ENCODE data around the gene ZBTB20.

ZBTB20 gene

GRCh38 chr3:114496874-114497273, 650.2 kb downstream of the ZBTB20 start:
- TF ChIP-seq ZC3H10 (CRISPR knock-in tag; IDR thresholded peaks at IDR 0.05): no peak
- no peak for TF ChIP-seq SNAI2 (CRISPR knock-in tag; IDR thresholded peaks at IDR 0.05)
- TF ChIP-seq OSR1 (CRISPR knock-in tag; IDR thresholded peaks at IDR 0.05): no peak
- no peak for TF ChIP-seq TOX (CRISPR knock-in tag; IDR thresholded peaks at IDR 0.05; ENCODE audit: borderline replicate concordance)
- no peak for ATAC-seq

GRCh38 chr3:114496466-114496865, 650.6 kb downstream of the ZBTB20 start:
- TF ChIP-seq CSRNP3 (CRISPR knock-in tag; IDR thresholded peaks at IDR 0.05) (no peak), ISL1 (CRISPR knock-in tag; IDR thresholded peaks at IDR 0.05) (no peak), ZFP3 (CRISPR knock-in tag; IDR thresholded peaks at IDR 0.05) (no peak), PATZ1 (CRISPR knock-in tag; IDR thresholded peaks at IDR 0.05; ENCODE audit: borderline replicate concordance) (no peak), TCF4 (CRISPR knock-in tag; IDR thresholded peaks at IDR 0.05; ENCODE audit: borderline replicate concordance) (no peak), ZC3H10 (CRISPR knock-in tag; IDR thresholded peaks at IDR 0.05) (no peak)
- ATAC-seq: no peak

- ATAC-seq: peak; percentile 26
- TF ChIP-seq OSR1 (CRISPR knock-in tag; IDR thresholded peaks at IDR 0.05) (no peak), ISL1 (CRISPR knock-in tag; IDR thresholded peaks at IDR 0.05) (peak; percentile 22; the same call in 1 of the 2 replicates), ZNF8 (CRISPR knock-in tag; IDR thresholded peaks at IDR 0.05) (no peak)
These were observed 651.1 kb downstream of the ZBTB20 start for GRCh38 chr3:114496021-114496434.

- TF ChIP-seq PATZ1 (CRISPR knock-in tag; IDR thresholded peaks at IDR 0.05; ENCODE audit: borderline replicate concordance) (no peak), GLIS3 (CRISPR knock-in tag; IDR thresholded peaks at IDR 0.05) (no peak), TCF4 (CRISPR knock-in tag; IDR thresholded peaks at IDR 0.05; ENCODE audit: borderline replicate concordance) (no peak), BACH2 (CRISPR knock-in tag; IDR thresholded peaks at IDR 0.05; ENCODE audit: borderline replicate concordance) (no peak), TOX (CRISPR knock-in tag; IDR thresholded peaks at IDR 0.05; ENCODE audit: borderline replicate concordance) (no peak), PPARA (CRISPR knock-in tag; IDR thresholded peaks at IDR 0.05; ENCODE audit: borderline replicate concordance) (no peak), ZFP30 (CRISPR knock-in tag; IDR thresholded peaks at IDR 0.05) (no peak), CSDC2 (CRISPR knock-in tag; IDR thresholded peaks at IDR 0.05) (no peak), ZNF565 (CRISPR knock-in tag; conservative IDR thresholded peaks at IDR 0.05; ENCODE audit: low read depth) (no peak), ZC3H10 (CRISPR knock-in tag; IDR thresholded peaks at IDR 0.05) (no peak)
- ATAC-seq: no peak
These were observed 652.6 kb downstream of the ZBTB20 start for GRCh38 chr3:114494498-114494897.

GRCh38 chr3:114490829-114491228, 656.3 kb downstream of the ZBTB20 start:
- TF ChIP-seq CSDC2 (CRISPR knock-in tag; IDR thresholded peaks at IDR 0.05): no peak
- TF ChIP-seq ESRRG (CRISPR knock-in tag; IDR thresholded peaks at IDR 0.05): no peak
- no peak for TF ChIP-seq CSRNP3 (CRISPR knock-in tag; IDR thresholded peaks at IDR 0.05)
- no peak for TF ChIP-seq CREB5 (CRISPR knock-in tag; IDR thresholded peaks at IDR 0.05; ENCODE audit: low read depth)
- no peak for TF ChIP-seq TCF4 (CRISPR knock-in tag; IDR thresholded peaks at IDR 0.05; ENCODE audit: borderline replicate concordance)
- no peak for TF ChIP-seq ZFP3 (CRISPR knock-in tag; IDR thresholded peaks at IDR 0.05)
- no peak for TF ChIP-seq ZNF565 (CRISPR knock-in tag; conservative IDR thresholded peaks at IDR 0.05; ENCODE audit: low read depth)
- TF ChIP-seq SNAI2 (CRISPR knock-in tag; IDR thresholded peaks at IDR 0.05): no peak
- no peak for TF ChIP-seq GLIS3 (CRISPR knock-in tag; IDR thresholded peaks at IDR 0.05)
- no peak for TF ChIP-seq POU6F1 (CRISPR knock-in tag; IDR thresholded peaks at IDR 0.05; ENCODE audit: borderline replicate concordance, low read depth)
- TF ChIP-seq ZFP30 (CRISPR knock-in tag; IDR thresholded peaks at IDR 0.05): no peak
- TF ChIP-seq TOX (CRISPR knock-in tag; IDR thresholded peaks at IDR 0.05; ENCODE audit: borderline replicate concordance): no peak
- no peak for TF ChIP-seq RARB (CRISPR knock-in tag; IDR thresholded peaks at IDR 0.05)
- TF ChIP-seq ISL1 (CRISPR knock-in tag; IDR thresholded peaks at IDR 0.05): no peak
- no peak for TF ChIP-seq OSR1 (CRISPR knock-in tag; IDR thresholded peaks at IDR 0.05)

More at GRCh38 chr3:114490829-114491228, 656.3 kb downstream of the ZBTB20 start:
- ATAC-seq: no peak

Measured in SK-N-SH treated with all-trans-retinoic acid at 6 μM for 48 hours (cell line).